Sigmoid colon (tissue), 4 donors: Measurements from ENCODE around the gene SAMM50.

Source experiments
- CTCF ChIP-seq, 4 experiments: fragments of 450-650 bp in 3 of 4; fragments of 200-600 bp in 1 of 4; IDR thresholded peaks; one replicate each; pipeline ENCODE4 v1.5.1; 2016 to 2019; ENCODE audit warnings: antibody characterized with exemption in 4 of 4, mild to moderate bottlenecking in 3 of 4, moderate library complexity in 2 of 4
- POLR2AphosphoS5 ChIP-seq, 4 donors: sonication (generic); formaldehyde crosslinking; IDR thresholded peaks; one replicate each; pipeline ENCODE4 v1.6.1; 2017; ENCODE audit warnings: antibody characterized with exemption in 4 of 4

- TF ChIP-seq POLR2AphosphoS5 (IDR thresholded peaks at IDR 0.05) (peak in 1 of 4 donors; percentile 46), CTCF (IDR thresholded peaks at IDR 0.05) (no peak)
Observed at GRCh38 chr22:44026630-44027511, 71.6 kb downstream of the SAMM50 start.
